Stimulated activated CD8-positive, alpha-beta memory T cell treated with anti-CD3 and anti-CD28 coated beads, Interleukin-12 subunit alpha, Interleukin-12 subunit beta, amount 100 ng/mL, for 4 hours (primary cell): ENCODE data around the gene USP35.

Experiments used
- DNase-seq: peaks from one replicate; pipeline ENCODE4 v3.0.0-alpha.2; 2020; ENCODE audit warnings: low read depth

Gene USP35

GRCh38 chr11:78196661-78197091, 8.0 kb downstream of the USP35 start:
- DNase-seq = no peak

- no peak for DNase-seq
Measured at GRCh38 chr11:78197816-78198215, 9.1 kb downstream of the USP35 start.

- DNase-seq = no peak
Measured at GRCh38 chr11:78199015-78199652, 10.4 kb downstream of the USP35 start.

GRCh38 chr11:78199653-78200015, 10.9 kb downstream of the USP35 start:
- DNase-seq = no peak

GRCh38 chr11:78200061-78200460, 11.3 kb downstream of the USP35 start:
- no peak for DNase-seq

GRCh38 chr11:78200553-78200952, 11.8 kb downstream of the USP35 start:
- no peak for DNase-seq

GRCh38 chr11:78201096-78201818, 12.5 kb downstream of the USP35 start:
- no peak for DNase-seq

GRCh38 chr11:78202733-78203167, 14.0 kb downstream of the USP35 start:
- DNase-seq = peak; percentile 23

- no peak for DNase-seq
Measured at GRCh38 chr11:78203184-78203583, 14.5 kb downstream of the USP35 start.

GRCh38 chr11:78205256-78205655, 16.5 kb downstream of the USP35 start:
- no peak for DNase-seq

- no peak for DNase-seq
Measured at GRCh38 chr11:78205691-78206090, 17.0 kb downstream of the USP35 start.

GRCh38 chr11:78207532-78208256, 19.0 kb downstream of the USP35 start:
- no peak for DNase-seq

GRCh38 chr11:78208257-78209165, 19.8 kb downstream of the USP35 start:
- no peak for DNase-seq

- no peak for DNase-seq
Measured at GRCh38 chr11:78209478-78209877, 20.8 kb downstream of the USP35 start.

GRCh38 chr11:78210000-78210608, 21.4 kb downstream of the USP35 start:
- DNase-seq = no peak

- DNase-seq = no peak
Measured at GRCh38 chr11:78211565-78211964, 22.8 kb downstream of the USP35 start.

- DNase-seq = no peak
Measured at GRCh38 chr11:78212586-78213371, 24.1 kb downstream of the USP35 start.

GRCh38 chr11:78213526-78214330, 25.0 kb downstream of the USP35 start:
- DNase-seq = no peak

GRCh38 chr11:78214331-78215194, 25.8 kb downstream of the USP35 start:
- DNase-seq = no peak
